ENCODE measurements around the gene MORC1. TPM values are rescaled to one million over a fixed set of nuclear protein-coding genes. Genes with fewer than 3 reads are reported as not detected.

The MORC1 gene
- polyA plus RNA-seq, 2 of the 4 experiments (the other 2 are of a cell fraction): not detected

DNA sequence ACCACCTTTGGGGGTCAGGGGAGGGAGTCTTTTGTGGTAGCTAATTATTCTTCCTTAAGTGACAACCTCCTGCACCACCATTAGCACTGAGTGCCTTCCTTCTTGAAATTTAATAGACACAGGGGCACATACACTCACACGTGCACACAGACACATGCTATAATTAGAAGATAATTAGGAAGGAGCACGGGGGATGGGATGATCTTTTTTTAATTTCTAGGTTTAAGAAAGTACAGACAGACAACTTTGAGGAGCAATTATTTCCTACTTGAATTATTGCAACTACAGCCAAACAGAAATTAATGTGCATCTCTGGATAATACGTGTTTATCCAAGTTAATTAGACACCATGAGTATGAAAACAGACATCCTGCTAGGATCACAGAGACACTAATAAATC is 119.5 kb downstream of the MORC1 start:
- ATAC-seq: no peak
- no peak overlapping the region for H3K27ac ChIP-seq
- H3K4me1 ChIP-seq: no peaks in the 10 kb centered on the region
- no peak overlapping the region for H3K4me3 ChIP-seq
- H3K9me3 ChIP-seq: no peaks in the 10 kb centered on the region
- CTCF ChIA-PET: interaction anchor here (0.7 to 1.4 kb wide), 3 partner anchors 11 to 25 kb away, joined by 3 to 4 read pairs (median 3); no protein-coding TSS in a partner anchor
- no peak overlapping the region for H3K4me2 ChIP-seq
- POLR2A ChIA-PET: no interaction called here
- TF ChIP-seq TP53 (CRISPR knock-in tag; IDR thresholded peaks at IDR 0.05): no peak
- TF ChIP-seq, protein P1, sequence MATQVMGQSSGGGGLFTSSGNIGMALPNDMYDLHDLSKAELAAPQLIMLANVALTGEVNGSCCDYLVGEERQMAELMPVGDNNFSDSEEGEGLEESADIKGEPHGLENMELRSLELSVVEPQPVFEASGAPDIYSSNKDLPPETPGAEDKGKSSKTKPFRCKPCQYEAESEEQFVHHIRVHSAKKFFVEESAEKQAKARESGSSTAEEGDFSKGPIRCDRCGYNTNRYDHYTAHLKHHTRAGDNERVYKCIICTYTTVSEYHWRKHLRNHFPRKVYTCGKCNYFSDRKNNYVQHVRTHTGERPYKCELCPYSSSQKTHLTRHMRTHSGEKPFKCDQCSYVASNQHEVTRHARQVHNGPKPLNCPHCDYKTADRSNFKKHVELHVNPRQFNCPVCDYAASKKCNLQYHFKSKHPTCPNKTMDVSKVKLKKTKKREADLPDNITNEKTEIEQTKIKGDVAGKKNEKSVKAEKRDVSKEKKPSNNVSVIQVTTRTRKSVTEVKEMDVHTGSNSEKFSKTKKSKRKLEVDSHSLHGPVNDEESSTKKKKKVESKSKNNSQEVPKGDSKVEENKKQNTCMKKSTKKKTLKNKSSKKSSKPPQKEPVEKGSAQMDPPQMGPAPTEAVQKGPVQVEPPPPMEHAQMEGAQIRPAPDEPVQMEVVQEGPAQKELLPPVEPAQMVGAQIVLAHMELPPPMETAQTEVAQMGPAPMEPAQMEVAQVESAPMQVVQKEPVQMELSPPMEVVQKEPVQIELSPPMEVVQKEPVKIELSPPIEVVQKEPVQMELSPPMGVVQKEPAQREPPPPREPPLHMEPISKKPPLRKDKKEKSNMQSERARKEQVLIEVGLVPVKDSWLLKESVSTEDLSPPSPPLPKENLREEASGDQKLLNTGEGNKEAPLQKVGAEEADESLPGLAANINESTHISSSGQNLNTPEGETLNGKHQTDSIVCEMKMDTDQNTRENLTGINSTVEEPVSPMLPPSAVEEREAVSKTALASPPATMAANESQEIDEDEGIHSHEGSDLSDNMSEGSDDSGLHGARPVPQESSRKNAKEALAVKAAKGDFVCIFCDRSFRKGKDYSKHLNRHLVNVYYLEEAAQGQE (IDR thresholded peaks at IDR 0.05): no peak
- no peak for TF ChIP-seq BHLHE40 (IDR thresholded peaks at IDR 0.05; ENCODE audit: low read depth, low read length)
- no peak for TF ChIP-seq PHF8 (IDR thresholded peaks at IDR 0.05; ENCODE audit: borderline replicate concordance, low read depth)
- TF ChIP-seq CBX8 (IDR thresholded peaks at IDR 0.05): no peak
- TF ChIP-seq CHD2 (IDR thresholded peaks at IDR 0.05; ENCODE audit: low read length, partially characterized antibody): no peak
- TF ChIP-seq, protein P2, sequence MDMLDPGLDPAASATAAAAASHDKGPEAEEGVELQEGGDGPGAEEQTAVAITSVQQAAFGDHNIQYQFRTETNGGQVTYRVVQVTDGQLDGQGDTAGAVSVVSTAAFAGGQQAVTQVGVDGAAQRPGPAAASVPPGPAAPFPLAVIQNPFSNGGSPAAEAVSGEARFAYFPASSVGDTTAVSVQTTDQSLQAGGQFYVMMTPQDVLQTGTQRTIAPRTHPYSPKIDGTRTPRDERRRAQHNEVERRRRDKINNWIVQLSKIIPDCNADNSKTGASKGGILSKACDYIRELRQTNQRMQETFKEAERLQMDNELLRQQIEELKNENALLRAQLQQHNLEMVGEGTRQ (IDR thresholded peaks at IDR 0.05): no peak
- TF ChIP-seq FOXS1 (CRISPR knock-in tag; IDR thresholded peaks at IDR 0.05): no peak
- TF ChIP-seq RCOR1 (IDR thresholded peaks at IDR 0.05; ENCODE audit: low read depth, low read length): no peak
- no peak for TF ChIP-seq EP300 (IDR thresholded peaks at IDR 0.05)
- TF ChIP-seq KDM1A (IDR thresholded peaks at IDR 0.05; ENCODE audit: low read depth): no peak
- TF ChIP-seq, protein P3, sequence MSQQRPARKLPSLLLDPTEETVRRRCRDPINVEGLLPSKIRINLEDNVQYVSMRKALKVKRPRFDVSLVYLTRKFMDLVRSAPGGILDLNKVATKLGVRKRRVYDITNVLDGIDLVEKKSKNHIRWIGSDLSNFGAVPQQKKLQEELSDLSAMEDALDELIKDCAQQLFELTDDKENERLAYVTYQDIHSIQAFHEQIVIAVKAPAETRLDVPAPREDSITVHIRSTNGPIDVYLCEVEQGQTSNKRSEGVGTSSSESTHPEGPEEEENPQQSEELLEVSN (IDR thresholded peaks at IDR 0.05; ENCODE audit: borderline replicate concordance, low read depth): no peak
- no peak for TF ChIP-seq JUN (IDR thresholded peaks at IDR 0.05)
- no peak for TF ChIP-seq ZFP36 (IDR thresholded peaks at IDR 0.05; ENCODE audit: borderline replicate concordance, partially characterized antibody)
- no peak for TF ChIP-seq HOXA7 (CRISPR knock-in tag; IDR thresholded peaks at IDR 0.05)
- TF ChIP-seq, protein P4, sequence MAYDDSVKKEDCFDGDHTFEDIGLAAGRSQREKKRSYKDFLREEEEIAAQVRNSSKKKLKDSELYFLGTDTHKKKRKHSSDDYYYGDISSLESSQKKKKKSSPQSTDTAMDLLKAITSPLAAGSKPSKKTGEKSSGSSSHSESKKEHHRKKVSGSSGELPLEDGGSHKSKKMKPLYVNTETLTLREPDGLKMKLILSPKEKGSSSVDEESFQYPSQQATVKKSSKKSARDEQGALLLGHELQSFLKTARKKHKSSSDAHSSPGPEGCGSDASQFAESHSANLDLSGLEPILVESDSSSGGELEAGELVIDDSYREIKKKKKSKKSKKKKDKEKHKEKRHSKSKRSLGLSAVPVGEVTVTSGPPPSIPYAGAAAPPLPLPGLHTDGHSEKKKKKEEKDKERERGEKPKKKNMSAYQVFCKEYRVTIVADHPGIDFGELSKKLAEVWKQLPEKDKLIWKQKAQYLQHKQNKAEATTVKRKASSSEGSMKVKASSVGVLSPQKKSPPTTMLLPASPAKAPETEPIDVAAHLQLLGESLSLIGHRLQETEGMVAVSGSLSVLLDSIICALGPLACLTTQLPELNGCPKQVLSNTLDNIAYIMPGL (CRISPR knock-in tag; IDR thresholded peaks at IDR 0.05; ENCODE audit: borderline replicate concordance): no peak
- no peak for FAIRE-seq
- DNase-seq (ENCODE audit: low read depth in 1 of 2, low spot score in 1 of 2): no peak
- 9% methylated on average over 3 of the region's 3 CpGs for WGBS (ENCODE audit: missing lambda C conversion rate)

DNA sequence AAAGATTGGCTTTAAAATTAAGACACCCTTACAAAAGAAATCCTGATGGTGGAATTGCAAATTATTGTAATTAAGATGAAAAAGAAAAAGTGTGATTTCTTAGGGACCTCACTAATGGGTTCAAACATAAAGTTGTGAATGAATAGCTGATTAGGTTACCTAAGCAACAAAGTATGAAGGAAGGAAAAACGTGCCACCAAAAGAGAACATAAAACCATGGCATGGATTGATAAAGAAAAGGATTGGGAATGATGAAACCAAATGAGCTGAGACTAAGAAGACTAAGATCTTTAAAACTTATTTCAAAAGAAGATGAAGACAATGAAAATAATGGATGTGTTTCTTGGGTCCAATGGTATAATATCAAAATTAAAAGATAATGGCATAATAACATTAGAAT is 132.1 kb downstream of the MORC1 start:
- H3K9me3 ChIP-seq: no peaks in the 10 kb centered on the region
- 0% methylated on average over 1 of the region's 1 CpG for WGBS (ENCODE audit: missing lambda C conversion rate)
- ATAC-seq (no peak), DNase-seq (ENCODE audit: low read depth in 1 of 2, low spot score in 1 of 2) (no peak), FAIRE-seq (no peak)
- ChIA-PET POLR2A (no interaction called here), CTCF (no interaction called here)
- no peaks in the 10 kb centered on the region for H3K4me1 ChIP-seq
- no peak for TF ChIP-seq GATA3 (IDR thresholded peaks at IDR 0.05; ENCODE audit: borderline replicate concordance)
- no peak for TF ChIP-seq MYC (IDR thresholded peaks at IDR 0.05; ENCODE audit: borderline replicate concordance, low read length)
- no peak for TF ChIP-seq RCOR1 (IDR thresholded peaks at IDR 0.05; ENCODE audit: low read depth, low read length)
- TF ChIP-seq RFX5 (IDR thresholded peaks at IDR 0.05): no peak
- TF ChIP-seq, protein P2 (IDR thresholded peaks at IDR 0.05): no peak
- no peak overlapping the region for H3K4me3 ChIP-seq
- no peak overlapping the region for H3K4me2 ChIP-seq
- H3K27ac ChIP-seq: no peak overlapping the region

Data from A549 (cell line).